Mesenchymal stem cell (in vitro differentiated cells and primary cell): ENCODE measurements around the gene CHCHD1.

Experiments used
- DNase-seq: peaks from one replicate; pipeline ENCODE4 v3.0.0-alpha.2; 2013
- H2AFZ ChIP-seq: one replicate; pipeline ENCODE4 v1.6.1; 2013; ENCODE audit warnings: low read depth, mild to moderate bottlenecking, control low read depth, inconsistent platforms, low read length, moderate library complexity
- H2AK5ac ChIP-seq: 2 replicates; pipeline ENCODE4 v1.6.1; 2013; ENCODE audit warnings: low read length, moderate library complexity, mild to moderate bottlenecking, inconsistent platforms; ENCODE audit not compliant: severe bottlenecking
- H2BK120ac ChIP-seq: one replicate; pipeline ENCODE4 v1.6.1; 2013; ENCODE audit warnings: low read depth, mild to moderate bottlenecking, inconsistent platforms, low read length, moderate library complexity
- H2BK12ac ChIP-seq, 2 experiments: one replicate each; pipeline ENCODE4 v1.6.1; 2013; ENCODE audit warnings: inconsistent platforms in 2 of 2, low read length in 2 of 2, mild to moderate bottlenecking in 2 of 2, moderate library complexity in 2 of 2, control low read depth in 1 of 2
- H2BK15ac ChIP-seq: one replicate; pipeline ENCODE4 v1.6.1; 2013; ENCODE audit warnings: mild to moderate bottlenecking, low read depth, inconsistent platforms; ENCODE audit not compliant: poor library complexity, severe bottlenecking
- H2BK5ac ChIP-seq: 2 replicates; pipeline ENCODE4 v1.6.1; 2013; ENCODE audit warnings: low read depth, mild to moderate bottlenecking, low read length, control low read depth, inconsistent platforms; ENCODE audit not compliant: poor library complexity, severe bottlenecking
- H3K14ac ChIP-seq, 2 experiments: one replicate each; pipeline ENCODE4 v1.6.1; 2013; ENCODE audit warnings: inconsistent platforms in 2 of 2, low read length in 2 of 2, control low read depth in 1 of 2, mild to moderate bottlenecking in 1 of 2, moderate library complexity in 1 of 2
- H3K18ac ChIP-seq, 2 experiments: one replicate each; pipeline ENCODE4 v1.6.1; 2013; ENCODE audit warnings: inconsistent platforms in 2 of 2, low read length in 2 of 2, control low read depth in 1 of 2, low read depth in 1 of 2, mild to moderate bottlenecking in 1 of 2
- H3K23ac ChIP-seq, 2 experiments: one replicate each; pipeline ENCODE4 v1.6.1; 2013; ENCODE audit warnings: inconsistent platforms in 2 of 2, low read length in 2 of 2, mild to moderate bottlenecking in 2 of 2, moderate library complexity in 2 of 2, control low read depth in 1 of 2
- H3K27ac ChIP-seq: 2 replicates; pipeline ENCODE4 v1.5.1; 2013; ENCODE audit warnings: mild to moderate bottlenecking, moderate library complexity, low read length, control low read depth, inconsistent platforms; ENCODE audit not compliant: poor library complexity, severe bottlenecking
- H3K27me3 ChIP-seq, 2 experiments: 2 replicates each; pipeline versions ENCODE4 v1.6.1 to v1.7.0; 2013; ENCODE audit warnings: low read length in 2 of 2, mild to moderate bottlenecking in 2 of 2, moderate library complexity in 2 of 2, control low read depth in 1 of 2, inconsistent platforms in 1 of 2; ENCODE audit not compliant: control insufficient read depth in 1 of 2, insufficient read depth in 1 of 2
- H3K36me3 ChIP-seq, 2 experiments: 2 replicates each; pipeline versions ENCODE4 v1.6.1 to v1.7.0; 2013; ENCODE audit warnings: low read length in 2 of 2, control low read depth in 1 of 2, inconsistent platforms in 1 of 2, low read depth in 1 of 2, mild to moderate bottlenecking in 1 of 2; ENCODE audit not compliant: insufficient read depth in 2 of 2, control insufficient read depth in 1 of 2
- H3K4ac ChIP-seq, 2 experiments: one replicate each; pipeline ENCODE4 v1.6.1; 2013; ENCODE audit warnings: inconsistent platforms in 2 of 2, low read length in 2 of 2, mild to moderate bottlenecking in 2 of 2, moderate library complexity in 2 of 2, control low read depth in 1 of 2, low read depth in 1 of 2
- H3K4me1 ChIP-seq: 2 replicates; pipeline ENCODE4 v1.6.1; 2013; ENCODE audit warnings: low read depth, low read length, control low read depth; ENCODE audit not compliant: control insufficient read depth, insufficient read depth
- H3K4me2 ChIP-seq: 2 replicates; pipeline ENCODE4 v1.6.1; 2013; ENCODE audit warnings: low read length, mild to moderate bottlenecking, inconsistent platforms; ENCODE audit not compliant: poor library complexity, severe bottlenecking
- H3K4me3 ChIP-seq, 2 experiments: 2 replicates each; pipeline versions ENCODE4 v1.5.1 to v1.7.0; 2013; ENCODE audit warnings: low read length in 2 of 2, mild to moderate bottlenecking in 2 of 2, control low read depth in 1 of 2, low read depth in 1 of 2; ENCODE audit not compliant: insufficient read depth in 1 of 2
- H3K79me1 ChIP-seq: replicated peaks from 2 replicates; pipeline ENCODE4 v1.6.1; 2013; ENCODE audit warnings: mild to moderate bottlenecking, control low read depth, low read length, inconsistent platforms; ENCODE audit not compliant: poor library complexity, severe bottlenecking
- H3K9ac ChIP-seq: 2 replicates; pipeline ENCODE4 v1.7.0; 2013; ENCODE audit warnings: mild to moderate bottlenecking, low read length, moderate library complexity
- H3K9me3 ChIP-seq: 2 replicates; pipeline ENCODE4 v1.7.0; 2013; ENCODE audit warnings: mild to moderate bottlenecking, low read length; ENCODE audit not compliant: control insufficient read depth
- H4K8ac ChIP-seq: one replicate; pipeline ENCODE4 v1.6.1; 2013; ENCODE audit warnings: inconsistent platforms, mild to moderate bottlenecking, low read length, moderate library complexity
- H4K91ac ChIP-seq: one replicate; pipeline ENCODE4 v1.6.1; 2013; ENCODE audit warnings: mild to moderate bottlenecking, low read length, inconsistent platforms
- WGBS: methylation state at CpG from one replicate; pipeline ENCODE4 v1.1.7; 2013; ENCODE audit warnings: mixed read lengths; 5-methylcytosine and 5-hydroxymethylcytosine counted together

CHCHD1 gene

DNA sequence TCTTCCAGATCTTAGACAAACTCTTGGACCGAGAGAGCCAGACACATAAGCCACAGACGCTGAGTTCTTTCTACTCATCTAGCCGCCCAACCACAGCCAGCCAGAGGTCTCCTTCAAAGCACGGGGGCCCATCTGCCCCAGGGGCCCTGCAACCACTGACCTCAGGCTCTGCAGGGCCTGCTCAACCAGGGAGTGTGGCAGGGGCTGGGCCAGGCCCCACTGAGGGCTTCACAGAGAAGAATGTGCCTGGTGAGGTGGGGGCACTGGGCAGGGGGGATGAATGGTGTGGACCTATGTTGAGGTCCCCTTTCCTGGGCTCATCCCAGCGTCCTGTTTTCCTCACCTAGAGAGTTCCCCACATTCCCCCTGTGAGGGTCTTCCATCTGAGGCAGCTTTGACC lies 14.9 kb downstream of the CHCHD1 start:
- Histone ChIP-seq H2AFZ (no peak overlapping the region), H3K9ac (no peak overlapping the region), H4K91ac (no peak overlapping the region), H2BK15ac (no peak overlapping the region), H3K27me3 (no peaks in the 10 kb centered on the region), H2BK12ac (no peak overlapping the region), H4K8ac (no peak overlapping the region), H3K4ac (no peak overlapping the region), H3K36me3 (peaks cover 88 to 96% of the 10 kb centered on the region in 2 experiments), H3K18ac (no peak overlapping the region), H3K4me3 (no peak overlapping the region), H3K9me3 (no peaks in the 10 kb centered on the region), H2BK120ac (no peak overlapping the region), H3K14ac (no peak overlapping the region), H2AK5ac (no peak overlapping the region), H3K23ac (no peak overlapping the region), H3K27ac (no peak overlapping the region), H3K4me1 (no peaks in the 10 kb centered on the region), H2BK5ac (no peak overlapping the region), H3K79me1 (peaks cover 13% of the 10 kb centered on the region), H3K4me2 (no peak overlapping the region)
- DNase-seq: no peak
- 86% methylated on average over 5 of the region's 5 CpGs for WGBS

DNA sequence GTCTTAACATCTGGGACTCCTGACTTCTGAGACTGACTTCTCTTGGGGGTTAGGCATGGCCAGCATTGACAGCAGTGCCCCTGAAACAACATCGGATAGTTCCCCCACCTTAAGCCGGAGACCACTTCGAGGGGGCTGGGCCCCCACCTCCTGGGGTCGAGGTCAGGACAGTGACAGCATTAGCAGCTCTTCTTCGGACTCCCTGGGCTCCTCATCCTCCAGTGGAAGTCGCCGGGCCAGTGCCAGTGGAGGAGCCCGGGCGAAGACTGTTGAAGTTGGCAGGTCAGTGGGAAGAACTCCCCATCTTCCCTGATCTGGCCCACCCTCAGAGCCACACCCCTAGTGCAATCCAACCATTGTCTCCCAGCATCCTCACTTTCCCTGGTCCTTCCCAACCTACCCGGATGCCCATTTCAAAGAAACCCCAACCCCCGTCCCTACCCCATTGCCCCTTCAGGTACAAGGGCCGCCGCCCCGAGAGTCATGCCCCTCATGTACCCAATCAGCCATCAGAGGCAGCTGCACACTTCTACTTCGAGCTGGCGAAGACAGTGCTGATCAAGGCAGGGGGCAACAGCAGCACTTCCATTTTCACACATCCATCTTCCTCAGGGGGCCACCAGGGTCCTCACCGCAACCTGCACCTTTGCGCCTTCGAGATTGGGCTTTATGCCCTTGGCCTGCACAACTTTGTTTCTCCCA lies 15.6 kb downstream of the CHCHD1 start:
- Histone ChIP-seq H3K14ac (no peak overlapping the region), H4K91ac (no peak overlapping the region), H3K27me3 (no peaks in the 10 kb centered on the region), H3K4me3 (no peak overlapping the region), H3K18ac (no peak overlapping the region), H3K36me3 (peaks cover 88 to 96% of the 10 kb centered on the region in 2 experiments), H2AK5ac (no peak overlapping the region), H3K23ac (no peak overlapping the region), H2BK5ac (no peak overlapping the region), H3K27ac (no peak overlapping the region), H3K79me1 (peaks cover 10% of the 10 kb centered on the region), H2AFZ (no peak overlapping the region), H3K9me3 (no peaks in the 10 kb centered on the region), H3K4me1 (no peaks in the 10 kb centered on the region), H3K4ac (no peak overlapping the region), H3K4me2 (no peak overlapping the region), H2BK15ac (no peak overlapping the region), H2BK120ac (no peak overlapping the region), H3K9ac (no peak overlapping the region), H2BK12ac (no peak overlapping the region), H4K8ac (no peak overlapping the region)
- WGBS: 98% methylated on average over 19 of the region's 19 CpGs
- no peak for DNase-seq

DNA sequence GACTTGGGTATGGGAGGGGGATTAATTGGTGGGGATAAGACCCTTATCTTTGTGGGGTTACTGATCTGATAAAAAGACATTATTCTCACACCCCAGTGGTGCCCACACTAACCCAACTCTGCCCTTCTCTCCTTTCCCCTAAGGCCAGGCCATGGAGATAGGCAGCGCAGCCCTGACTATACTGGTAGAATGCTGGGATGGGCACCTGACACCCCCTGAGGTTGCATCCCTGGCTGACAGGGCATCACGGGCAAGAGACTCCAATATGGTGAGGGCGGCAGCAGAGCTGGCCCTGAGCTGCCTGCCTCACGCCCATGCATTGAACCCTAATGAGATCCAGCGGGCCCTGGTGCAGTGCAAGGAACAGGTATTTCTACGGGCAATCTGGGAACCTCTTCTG lies 16.2 kb downstream of the CHCHD1 start:
- no peaks in the 10 kb centered on the region for H3K27me3 ChIP-seq
- H3K23ac ChIP-seq: no peak overlapping the region
- DNase-seq: no peak
- H3K27ac ChIP-seq: no peak overlapping the region
- no peaks in the 10 kb centered on the region for H3K9me3 ChIP-seq
- H2AFZ ChIP-seq: no peak overlapping the region
- H4K91ac ChIP-seq: no peak overlapping the region
- H3K79me1 ChIP-seq: peaks cover 4% of the 10 kb centered on the region
- no peak overlapping the region for H3K4ac ChIP-seq
- no peak overlapping the region for H3K9ac ChIP-seq
- peaks cover 88 to 96% of the 10 kb centered on the region in 2 experiments for H3K36me3 ChIP-seq
- H3K18ac ChIP-seq: no peak overlapping the region
- 95% methylated on average over 6 of the region's 6 CpGs for WGBS
- H2BK12ac ChIP-seq: no peak overlapping the region
- H3K4me1 ChIP-seq: no peaks in the 10 kb centered on the region
- H3K4me3 ChIP-seq: no peak overlapping the region
- no peak overlapping the region for H2BK5ac ChIP-seq
- H2AK5ac ChIP-seq: no peak overlapping the region
- H2BK15ac ChIP-seq: no peak overlapping the region
- H2BK120ac ChIP-seq: no peak overlapping the region
- H4K8ac ChIP-seq: no peak overlapping the region
- no peak overlapping the region for H3K4me2 ChIP-seq
- H3K14ac ChIP-seq: no peak overlapping the region

DNA sequence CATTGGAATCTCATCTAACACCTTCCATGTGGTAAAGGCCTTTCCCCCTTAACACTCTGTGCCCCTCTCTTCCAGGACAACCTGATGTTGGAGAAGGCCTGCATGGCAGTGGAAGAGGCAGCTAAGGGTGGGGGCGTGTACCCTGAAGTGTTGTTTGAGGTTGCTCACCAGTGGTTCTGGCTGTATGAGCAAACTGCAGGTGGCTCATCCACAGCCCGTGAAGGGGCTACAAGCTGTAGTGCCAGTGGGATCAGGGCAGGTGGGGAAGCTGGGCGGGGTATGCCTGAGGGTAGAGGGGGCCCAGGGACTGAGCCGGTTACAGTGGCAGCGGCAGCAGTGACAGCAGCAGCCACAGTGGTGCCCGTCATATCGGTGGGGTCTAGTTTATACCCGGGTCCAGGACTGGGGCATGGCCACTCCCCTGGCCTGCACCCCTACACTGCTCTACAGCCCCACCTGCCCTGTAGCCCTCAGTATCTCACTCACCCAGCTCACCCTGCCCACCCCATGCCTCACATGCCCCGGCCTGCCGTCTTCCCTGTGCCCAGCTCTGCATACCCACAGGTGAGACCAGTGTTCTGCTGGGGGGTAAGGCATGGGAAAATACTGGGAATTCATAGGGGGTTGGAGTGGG lies 17.2 kb downstream of the CHCHD1 start:
- no peaks in the 10 kb centered on the region for H3K9me3 ChIP-seq
- H2AK5ac ChIP-seq: no peak overlapping the region
- H2BK15ac ChIP-seq: no peak overlapping the region
- no peak overlapping the region for H3K4me3 ChIP-seq
- no peak for DNase-seq
- peak overlapping the region; percentile 18 for H4K91ac ChIP-seq
- no peak overlapping the region for H3K4ac ChIP-seq
- no peak overlapping the region for H3K23ac ChIP-seq
- no peak overlapping the region for H2BK12ac ChIP-seq
- H3K9ac ChIP-seq: no peak overlapping the region
- H2BK5ac ChIP-seq: no peak overlapping the region
- peaks cover 87 to 96% of the 10 kb centered on the region in 2 experiments for H3K36me3 ChIP-seq
- no peak overlapping the region for H2AFZ ChIP-seq
- H2BK120ac ChIP-seq: no peak overlapping the region
- no peaks in the 10 kb centered on the region for H3K27me3 ChIP-seq
- H3K79me1 ChIP-seq: no peaks in the 10 kb centered on the region
- no peak overlapping the region for H3K27ac ChIP-seq
- H3K14ac ChIP-seq: no peak overlapping the region
- WGBS: 98% methylated on average over 8 of the region's 10 CpGs
- no peak overlapping the region for H3K4me2 ChIP-seq
- H3K18ac ChIP-seq: peak overlapping the region in 1 of 2 experiments; percentile 13
- peaks cover 2% of the 10 kb centered on the region for H3K4me1 ChIP-seq
- no peak overlapping the region for H4K8ac ChIP-seq
